ENCODE data around the gene OSBP2.
A peak's percentile ranks its signal among the peaks of the same experiment; 100 is the strongest.
"Not testable (repeated sequence)": the region's sequence is repeated elsewhere in the genome, so short reads cannot be mapped to it uniquely, and the experiment has no call there.

The OSBP2 gene

GRCh38 chr22:30679895-30680690 is 14.6 kb upstream of the OSBP2 start:
- not testable (repeated sequence) for DNase-seq

DNA sequence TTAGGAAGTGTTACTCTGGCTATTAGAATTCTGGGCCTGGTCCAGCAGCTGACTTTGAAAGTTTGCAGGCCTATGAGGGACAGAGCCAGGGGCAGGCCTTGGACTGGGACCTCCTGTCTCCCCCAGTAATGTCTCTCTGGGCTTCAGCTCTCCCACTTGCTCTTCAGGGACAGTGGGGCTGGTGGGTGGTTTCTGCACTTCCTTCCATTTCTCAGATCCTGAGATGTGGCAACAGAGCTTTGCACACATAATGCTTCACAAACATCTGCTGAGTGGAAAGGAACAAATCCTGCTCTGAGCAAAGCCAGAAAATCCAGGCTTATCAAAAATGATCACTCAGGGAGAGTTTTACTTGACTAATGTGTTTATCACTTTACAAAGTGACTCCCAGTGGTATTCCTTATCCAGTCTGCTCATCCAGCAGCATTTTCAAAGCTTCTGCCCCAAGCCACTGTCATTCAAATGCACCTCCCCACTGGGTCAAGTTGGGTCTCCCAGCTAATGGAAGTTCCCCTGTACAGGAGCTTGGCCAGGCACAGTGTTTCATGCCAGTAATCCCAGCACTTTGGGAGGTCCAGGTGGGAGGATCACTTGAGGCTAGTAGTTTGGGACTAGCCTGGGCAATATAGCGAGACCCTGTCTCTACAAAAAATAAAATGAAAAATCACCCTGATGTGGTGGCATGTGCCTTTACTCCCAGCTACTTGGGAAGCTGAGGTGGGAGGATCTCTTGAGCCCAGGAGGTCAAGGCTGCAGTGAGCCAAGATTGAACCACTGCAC is 13.5 kb upstream of the OSBP2 start:
- no peak for DNase-seq

GRCh38 chr22:30681831-30682230 is 12.8 kb upstream of the OSBP2 start:
- DNase-seq = no peak

DNA sequence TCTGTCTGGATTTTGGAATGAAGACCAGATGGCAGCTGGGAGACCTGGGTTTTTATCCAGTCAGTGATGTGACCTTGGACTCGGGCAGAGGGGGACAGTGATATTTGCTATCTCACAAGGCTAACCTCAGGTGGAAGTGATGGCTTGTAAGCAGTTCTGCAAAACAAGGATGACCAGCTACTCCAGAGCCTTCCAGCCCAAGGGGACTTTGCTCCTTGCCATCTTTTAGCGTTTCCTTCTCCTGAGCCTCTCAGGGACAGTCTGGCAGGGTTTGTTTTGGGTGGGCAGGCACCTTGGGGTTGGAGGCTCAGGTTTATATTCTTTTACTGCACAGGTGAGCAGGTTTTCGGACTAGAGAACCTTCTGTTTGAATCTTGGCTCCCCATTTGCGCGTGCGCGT is 9.5 kb upstream of the OSBP2 start:
- DNase-seq = no peak

- no peak for DNase-seq
Measured at GRCh38 chr22:30687358-30687757, 7.3 kb upstream of the OSBP2 start.

- no peak for DNase-seq
Measured at GRCh38 chr22:30689622-30690021, 5.1 kb upstream of the OSBP2 start.

DNA sequence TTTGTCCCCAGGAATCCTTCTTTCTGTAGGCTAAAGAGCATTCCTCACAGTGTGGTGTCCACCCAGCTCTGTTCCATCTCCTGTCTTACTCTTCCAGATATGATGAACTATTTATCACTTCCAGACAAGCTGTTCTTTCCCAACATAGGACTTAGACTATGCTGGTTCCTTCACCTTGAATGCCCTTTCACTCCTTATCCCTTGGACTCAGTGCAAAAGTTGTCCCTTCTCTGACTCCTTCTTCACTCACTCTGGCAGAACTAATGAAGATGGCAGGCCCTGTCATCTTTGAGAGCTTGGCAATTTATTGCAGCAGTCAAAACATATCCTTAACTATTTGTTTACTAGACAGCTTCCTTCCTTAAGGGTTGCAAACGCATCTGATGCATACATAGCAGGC is 3.5 kb upstream of the OSBP2 start:
- DNase-seq = no peak

DNA sequence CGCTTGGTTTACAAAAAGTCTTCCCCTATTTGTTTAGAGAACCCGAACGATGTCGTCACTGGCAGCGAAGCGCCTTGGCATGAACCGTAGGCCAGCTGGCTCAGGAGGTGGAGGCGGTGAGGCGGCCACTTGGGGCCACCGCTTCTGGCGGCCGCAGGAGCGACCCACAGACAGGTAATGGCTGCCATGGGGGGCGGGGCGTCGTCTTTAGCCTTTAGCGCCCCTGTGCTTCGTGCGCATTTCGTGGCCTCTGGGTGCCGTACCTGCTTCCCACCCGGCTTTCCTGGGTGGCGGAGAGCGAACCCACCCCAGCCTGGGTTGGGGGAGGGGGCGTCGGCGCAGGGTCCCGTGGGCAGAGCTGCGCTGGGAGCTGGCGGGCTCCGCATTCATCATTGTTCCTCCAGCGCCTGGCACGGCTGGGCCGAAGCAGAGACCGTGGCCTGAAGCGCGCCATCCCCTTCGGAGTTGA is 469 bp upstream of the OSBP2 start:
- peak; percentile 15 to 52 (median 42) for DNase-seq

- DNase-seq = peak in 1 of 6 experiments; percentile 24
Measured at GRCh38 chr22:30695351-30695851, 727 bp downstream of the OSBP2 start.

DNA sequence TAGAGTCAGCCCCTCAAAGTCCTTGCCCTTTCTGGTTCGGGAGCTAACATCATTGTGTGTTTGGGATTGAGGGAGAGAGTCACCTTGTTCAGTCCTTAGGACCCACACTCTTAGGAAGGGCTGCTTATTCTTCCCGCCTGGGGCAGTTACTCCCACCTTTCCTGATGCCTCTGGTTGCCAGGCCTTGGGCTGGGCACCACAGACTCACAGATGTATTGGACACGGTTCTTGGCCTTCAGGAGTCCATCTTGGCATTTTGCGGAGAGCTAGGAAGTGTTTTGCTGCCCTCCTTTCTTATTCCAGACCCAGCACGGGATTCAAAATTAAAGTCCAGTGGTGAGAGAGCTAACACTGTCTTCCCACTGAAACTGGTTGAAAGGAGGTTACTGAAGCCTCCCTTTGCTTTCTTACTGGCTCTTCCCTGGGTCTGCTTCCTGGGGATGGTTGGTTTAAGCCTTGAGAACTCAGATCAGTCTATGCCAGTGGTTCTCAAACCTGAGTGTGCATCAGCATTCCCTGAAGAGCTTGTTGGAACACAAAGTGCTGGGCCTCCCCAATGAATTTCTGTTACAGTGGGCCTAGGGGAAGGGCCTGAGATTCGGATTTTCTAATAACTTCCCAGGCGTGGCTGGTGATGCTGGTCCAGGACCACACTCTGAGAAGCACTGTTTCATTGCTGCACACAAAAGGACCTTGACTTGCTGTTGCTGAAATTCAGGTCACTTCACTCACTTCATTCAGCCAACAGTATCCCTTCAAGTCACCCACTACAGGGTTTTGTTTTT is 1.4 kb downstream of the OSBP2 start:
- no peak for DNase-seq

DNA sequence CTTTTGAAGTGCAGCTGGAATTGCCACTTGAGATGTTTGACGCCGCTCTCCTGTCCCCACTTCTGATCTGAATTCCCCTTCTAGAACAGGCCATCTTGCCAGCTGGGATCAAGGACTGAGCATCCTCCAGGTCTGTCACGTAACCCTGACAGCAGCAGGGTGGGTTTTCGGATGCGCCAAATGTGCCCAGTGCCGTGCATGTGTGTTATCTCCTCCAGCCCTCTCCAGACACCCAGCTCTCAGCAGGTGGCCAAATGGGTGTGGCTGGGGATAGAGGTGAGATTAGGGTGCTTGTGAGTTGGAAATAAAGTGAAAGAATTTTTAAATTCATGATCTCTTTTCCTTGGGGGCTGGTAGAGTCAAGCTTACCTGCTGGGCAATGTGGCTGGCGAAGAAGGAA is 3.3 kb downstream of the OSBP2 start:
- DNase-seq = no peak

- DNase-seq = no peak
Measured at GRCh38 chr22:30701872-30702271, 7.2 kb downstream of the OSBP2 start.

DNA sequence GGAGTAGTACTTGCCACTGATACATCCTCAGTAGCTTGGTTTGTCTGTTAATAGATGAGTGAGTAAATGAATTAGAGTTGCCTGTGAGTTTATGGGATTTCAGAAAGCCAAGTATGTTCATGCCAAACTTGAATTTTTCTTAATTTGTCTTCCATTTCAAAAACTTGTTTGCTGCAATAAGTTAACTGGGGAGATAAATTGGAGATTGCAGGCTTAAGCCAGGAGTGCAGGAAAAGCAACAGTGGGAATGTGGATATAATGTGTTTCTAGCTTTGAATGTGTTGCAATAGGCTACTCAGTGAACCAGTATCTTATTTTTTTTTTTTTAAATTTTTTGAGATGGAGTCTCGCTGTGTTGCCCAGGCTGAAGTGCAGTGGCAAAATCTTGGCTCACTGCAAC is 8.2 kb downstream of the OSBP2 start:
- DNase-seq = no peak

DNA sequence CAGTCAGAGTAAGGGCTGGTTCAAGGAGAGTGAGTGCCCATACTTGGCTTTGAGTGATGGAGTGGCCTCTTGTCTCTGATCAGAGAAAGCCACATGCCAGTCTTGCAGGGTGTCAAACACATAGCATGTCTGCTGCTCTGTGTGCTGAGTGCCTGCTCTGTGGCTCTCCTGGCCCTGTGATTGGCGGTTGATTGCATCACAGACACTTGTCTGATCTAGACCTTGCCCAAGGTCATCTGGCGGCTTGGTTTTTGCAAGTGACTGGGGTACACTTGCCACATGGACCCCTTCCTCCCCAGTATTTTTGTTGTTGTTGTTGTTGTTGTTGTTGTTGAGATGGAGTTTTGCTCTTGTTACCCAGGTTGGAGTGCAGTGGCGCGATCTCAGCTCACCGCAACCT is 10.3 kb downstream of the OSBP2 start:
- no peak for DNase-seq

GRCh38 chr22:30705710-30706651 is 11.3 kb downstream of the OSBP2 start:
- DNase-seq = no peak

DNA sequence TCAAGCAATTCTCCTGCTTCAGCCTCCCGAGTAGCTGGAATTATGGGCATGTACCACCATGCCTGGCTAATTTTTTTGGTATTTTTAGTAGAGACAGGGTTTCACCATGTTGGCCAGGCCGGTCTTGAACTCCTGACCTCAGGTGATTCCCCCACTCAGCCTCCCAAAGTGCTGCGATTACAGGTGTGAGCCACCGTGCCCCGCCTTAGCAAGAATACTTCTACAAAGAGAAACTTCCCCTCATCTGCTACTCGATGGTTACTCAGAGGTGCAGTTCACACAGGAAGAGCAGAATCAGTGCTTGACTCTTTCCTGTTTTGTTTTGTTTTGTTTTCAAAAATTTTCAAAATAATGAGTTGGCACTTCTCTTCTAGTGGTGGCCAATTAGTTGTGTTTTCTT is 15.3 kb downstream of the OSBP2 start:
- DNase-seq = not testable (repeated sequence)

DNA sequence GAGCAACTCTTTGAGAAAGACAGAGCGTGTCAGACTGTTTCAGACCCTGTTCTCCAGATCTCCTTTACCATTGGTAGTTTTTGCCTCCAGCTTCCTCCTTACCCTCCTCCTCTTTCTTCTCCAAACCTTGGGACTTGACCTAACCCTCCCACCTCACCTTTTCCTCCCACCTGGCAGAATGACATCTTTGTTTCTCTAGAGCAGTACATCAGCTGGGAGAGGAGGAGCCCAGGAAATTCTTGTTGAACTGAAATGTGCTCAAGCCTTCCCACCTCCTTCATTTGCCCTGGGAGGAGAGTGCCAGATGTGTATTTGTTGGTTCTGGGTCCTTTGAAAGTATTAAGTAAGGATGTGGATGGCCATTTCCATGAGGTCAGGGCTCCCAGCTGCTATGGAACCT is 17.4 kb downstream of the OSBP2 start:
- DNase-seq = no peak

DNA sequence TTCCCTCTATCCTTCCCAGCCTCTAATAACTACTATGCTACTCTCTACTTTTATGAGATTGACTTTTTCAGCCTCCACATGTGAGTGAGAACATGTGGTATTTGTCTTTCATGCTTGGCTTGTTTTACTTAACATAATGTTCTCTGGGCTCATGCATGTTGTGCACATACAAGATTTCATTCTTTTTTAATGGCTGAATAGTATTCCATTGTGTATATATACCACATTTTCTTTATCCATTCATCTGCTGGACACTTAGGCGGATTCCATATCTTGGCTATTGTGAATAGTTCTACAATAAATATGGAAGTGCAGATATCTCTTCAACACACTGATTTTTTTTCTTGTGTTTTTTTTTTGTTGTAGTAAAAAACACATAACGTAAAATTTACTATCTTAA is 19.4 kb downstream of the OSBP2 start:
- DNase-seq = no peak

GRCh38 chr22:30717331-30717921 is 22.8 kb downstream of the OSBP2 start:
- no peak for DNase-seq

DNA sequence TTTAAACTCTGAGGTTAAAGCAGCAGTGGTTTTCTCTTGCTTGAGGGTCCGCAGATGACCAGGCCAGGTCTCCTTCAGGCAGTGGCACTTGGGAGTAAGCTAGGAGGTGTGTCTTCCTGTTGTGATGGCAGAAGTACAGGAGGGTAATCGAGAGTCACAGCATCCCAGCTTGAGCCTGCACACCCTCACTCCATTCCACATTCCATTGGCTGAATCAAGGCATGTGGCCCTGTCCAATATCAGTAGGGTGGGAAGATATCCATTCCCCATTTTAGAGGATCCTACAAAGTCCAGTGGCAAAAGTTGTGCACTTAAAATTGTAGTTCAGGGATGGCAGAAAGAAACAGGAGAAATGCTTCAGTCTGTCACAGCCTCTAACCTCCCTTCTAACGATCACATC is 23.3 kb downstream of the OSBP2 start:
- DNase-seq = no peak

- no peak for DNase-seq
Measured at GRCh38 chr22:30718491-30718890, 23.8 kb downstream of the OSBP2 start.

- no peak for DNase-seq
Measured at GRCh38 chr22:30718938-30719337, 24.3 kb downstream of the OSBP2 start.

Data from stimulated activated naive CD4-positive, alpha-beta T cell (primary cell).